GM12864 (cell line): ENCODE measurements around the gene SENP2.

ENCODE experiments used
- DNase-seq: peaks from one replicate; pipeline ENCODE4 v3.0.0-alpha.2; 2011; ENCODE audit warnings: low read depth
- H3K4me3 ChIP-seq: 2 replicates; pipeline ENCODE4 v1.5.1; 2011; ENCODE audit warnings: mild to moderate bottlenecking, low read depth, low read length, control low read depth
- TF ChIP-seq, protein P1 (sequence below): IDR thresholded peaks from 2 replicates; pipeline ENCODE4 v1.5.1; 2011; ENCODE audit warnings: low read depth, mild to moderate bottlenecking, moderate library complexity, low read length, control low read depth, inconsistent platforms; ENCODE audit errors: missing control alignments

Gene SENP2

DNA sequence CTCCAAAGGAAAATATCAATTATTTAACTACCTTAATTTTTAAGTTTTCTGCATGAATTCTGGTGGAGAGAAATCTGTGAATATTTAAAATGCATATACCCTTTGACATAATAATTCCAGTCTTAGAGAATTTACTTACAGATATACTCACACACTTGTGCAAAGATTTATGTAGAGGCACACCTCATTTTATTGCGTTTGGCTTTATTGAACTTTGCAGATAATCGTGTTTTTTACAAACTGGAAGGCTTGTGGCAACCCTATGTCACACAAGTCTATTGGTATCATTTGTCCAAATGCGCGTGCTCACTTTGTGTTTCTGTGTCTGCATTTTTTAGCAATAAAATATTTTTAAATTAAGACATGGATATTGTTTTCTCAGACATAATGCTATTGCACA is 81.5 kb downstream of the SENP2 start:
- DNase-seq, result no peak
- TF ChIP-seq, protein P1, sequence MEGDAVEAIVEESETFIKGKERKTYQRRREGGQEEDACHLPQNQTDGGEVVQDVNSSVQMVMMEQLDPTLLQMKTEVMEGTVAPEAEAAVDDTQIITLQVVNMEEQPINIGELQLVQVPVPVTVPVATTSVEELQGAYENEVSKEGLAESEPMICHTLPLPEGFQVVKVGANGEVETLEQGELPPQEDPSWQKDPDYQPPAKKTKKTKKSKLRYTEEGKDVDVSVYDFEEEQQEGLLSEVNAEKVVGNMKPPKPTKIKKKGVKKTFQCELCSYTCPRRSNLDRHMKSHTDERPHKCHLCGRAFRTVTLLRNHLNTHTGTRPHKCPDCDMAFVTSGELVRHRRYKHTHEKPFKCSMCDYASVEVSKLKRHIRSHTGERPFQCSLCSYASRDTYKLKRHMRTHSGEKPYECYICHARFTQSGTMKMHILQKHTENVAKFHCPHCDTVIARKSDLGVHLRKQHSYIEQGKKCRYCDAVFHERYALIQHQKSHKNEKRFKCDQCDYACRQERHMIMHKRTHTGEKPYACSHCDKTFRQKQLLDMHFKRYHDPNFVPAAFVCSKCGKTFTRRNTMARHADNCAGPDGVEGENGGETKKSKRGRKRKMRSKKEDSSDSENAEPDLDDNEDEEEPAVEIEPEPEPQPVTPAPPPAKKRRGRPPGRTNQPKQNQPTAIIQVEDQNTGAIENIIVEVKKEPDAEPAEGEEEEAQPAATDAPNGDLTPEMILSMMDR, result no peak
- H3K4me3 ChIP-seq, result no peak overlapping the region

DNA sequence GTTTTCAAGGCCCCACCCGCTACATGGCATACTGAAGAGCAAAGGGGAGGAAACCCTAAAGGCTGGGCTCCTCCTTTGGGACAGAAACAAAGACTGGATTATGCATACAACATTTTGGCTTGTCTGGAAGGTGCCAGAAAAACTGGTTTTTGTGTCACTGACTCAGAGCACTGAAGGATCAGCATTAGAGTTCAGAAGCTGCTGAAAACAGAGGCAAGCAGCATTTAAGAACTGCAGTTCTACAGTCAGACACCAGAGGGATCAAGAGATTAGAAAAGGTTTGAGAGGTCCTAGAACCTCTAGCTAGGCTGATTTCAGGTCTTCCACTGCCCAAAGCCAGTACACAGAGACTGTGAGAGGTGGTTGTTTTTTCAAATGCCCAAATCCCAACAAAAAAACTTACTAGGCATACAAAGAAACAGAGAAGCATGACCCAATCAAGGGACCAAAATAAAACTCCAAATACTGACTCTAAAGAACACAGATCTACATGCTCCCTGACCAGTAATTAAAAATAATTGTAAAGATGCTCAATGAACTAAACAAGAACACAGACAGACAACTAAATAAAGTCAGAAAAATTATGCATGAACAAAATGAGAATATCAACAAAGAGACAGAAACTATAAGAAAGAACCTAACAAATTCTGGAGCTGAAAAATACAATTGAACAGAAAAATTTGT is 91.2 kb downstream of the SENP2 start:
- TF ChIP-seq, protein P1, result peak; percentile 79
- peak; percentile 12 for DNase-seq
- H3K4me3 ChIP-seq, result no peak overlapping the region

DNA sequence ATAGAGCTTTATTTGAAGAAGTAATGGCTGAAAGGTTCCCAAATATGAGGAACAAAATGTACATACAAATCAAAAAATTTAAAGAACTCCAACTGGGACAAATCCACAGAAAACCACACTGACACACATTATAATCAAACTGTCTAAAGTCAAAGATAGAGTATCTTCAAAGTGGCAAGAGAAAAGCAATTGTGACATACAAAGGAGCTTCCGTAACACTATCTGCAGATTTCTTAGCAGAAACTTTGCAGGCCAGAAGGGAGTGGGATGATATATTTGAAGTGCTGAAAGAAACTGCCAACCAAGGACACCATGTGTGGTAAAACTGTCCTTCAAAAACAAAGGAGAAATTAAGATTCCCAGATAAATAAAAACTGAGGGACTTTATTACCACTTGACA is 91.9 kb downstream of the SENP2 start:
- TF ChIP-seq, protein P1, result no peak
- no peak for DNase-seq

DNA sequence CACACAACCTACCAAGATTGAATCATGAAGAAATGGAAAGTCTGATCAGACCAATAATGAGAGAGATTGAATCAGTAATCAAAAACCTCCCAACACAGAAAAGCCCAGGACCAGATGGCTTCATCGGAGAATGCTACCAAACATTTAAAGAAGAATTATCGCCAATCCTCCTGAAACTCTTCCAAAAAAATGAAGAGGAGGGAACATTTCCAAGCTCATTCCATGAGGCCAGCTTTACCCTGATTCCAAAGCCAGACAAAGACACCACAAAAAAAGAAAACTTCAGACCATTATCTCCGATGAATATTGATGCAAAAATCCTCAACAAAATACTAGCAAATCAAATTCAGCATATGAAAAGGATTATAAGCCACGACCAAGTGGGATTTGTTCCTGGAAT is 94.1 kb downstream of the SENP2 start:
- no peak overlapping the region for H3K4me3 ChIP-seq
- no peak for DNase-seq
- TF ChIP-seq, protein P1, result no peak

More for the DNA sequence above, 91.9 kb downstream of the SENP2 start:
- H3K4me3 ChIP-seq, result no peak overlapping the region
